Mesendoderm (in vitro differentiated cells): ENCODE data around the gene MBOAT7.

Experiments
- DNase-seq: peaks from one replicate; pipeline ENCODE4 v3.0.0; 2013
- H2AK5ac ChIP-seq: 2 replicates; pipeline ENCODE4 v1.6.1; 2013; ENCODE audit warnings: low read length, inconsistent platforms
- H2BK120ac ChIP-seq: 2 replicates; pipeline ENCODE4 v1.6.1; 2013; ENCODE audit warnings: low read depth, mild to moderate bottlenecking, low read length, moderate library complexity, mixed read lengths
- H2BK15ac ChIP-seq: replicated peaks from 2 replicates; pipeline ENCODE4 v1.6.1; 2013; ENCODE audit warnings: low read depth, mild to moderate bottlenecking, moderate library complexity
- H2BK5ac ChIP-seq: 2 replicates; pipeline ENCODE4 v1.6.1; 2013; ENCODE audit warnings: low read length, inconsistent platforms
- H3K18ac ChIP-seq: 2 replicates; pipeline ENCODE4 v1.6.1; 2013; ENCODE audit warnings: mild to moderate bottlenecking, low read length, mixed read lengths
- H3K23ac ChIP-seq: one replicate; pipeline ENCODE4 v1.6.1; 2013; ENCODE audit warnings: low read length
- H3K27ac ChIP-seq: 2 replicates; pipeline ENCODE4 v1.5.1; 2013; ENCODE audit warnings: low read depth, mild to moderate bottlenecking, inconsistent platforms, low read length, moderate library complexity
- H3K27me3 ChIP-seq: 2 replicates; pipeline ENCODE4 v1.6.1; 2013; ENCODE audit warnings: low read length, control low read depth, mild to moderate bottlenecking, inconsistent platforms; ENCODE audit not compliant: insufficient read depth, poor library complexity
- H3K36me3 ChIP-seq: 2 replicates; pipeline ENCODE4 v1.6.1; 2013; ENCODE audit warnings: low read length, inconsistent platforms; ENCODE audit not compliant: control insufficient read depth, insufficient read depth
- H3K4ac ChIP-seq: one replicate; pipeline ENCODE4 v1.6.1; 2013; ENCODE audit warnings: low read depth, mild to moderate bottlenecking, low read length, moderate library complexity
- H3K4me1 ChIP-seq: 2 replicates; pipeline ENCODE4 v1.6.1; 2013; ENCODE audit warnings: low read depth, low read length, inconsistent platforms; ENCODE audit not compliant: control insufficient read depth
- H3K4me2 ChIP-seq: 2 replicates; pipeline ENCODE4 v1.6.1; 2013; ENCODE audit warnings: low read length
- H3K4me3 ChIP-seq: 2 replicates; pipeline ENCODE4 v1.5.1; 2013; ENCODE audit warnings: mild to moderate bottlenecking, low read length
- H3K56ac ChIP-seq: one replicate; pipeline ENCODE4 v1.6.1; 2013; ENCODE audit warnings: low read length
- H3K79me1 ChIP-seq: 2 replicates; pipeline ENCODE4 v1.6.1; 2013; ENCODE audit warnings: low read length, inconsistent platforms
- H3K79me2 ChIP-seq: 2 replicates; pipeline ENCODE4 v1.6.1; 2013; ENCODE audit warnings: mild to moderate bottlenecking, low read length; ENCODE audit not compliant: control insufficient read depth, insufficient read depth
- H3K9ac ChIP-seq: 2 replicates; pipeline ENCODE4 v1.6.1; 2013; ENCODE audit warnings: low read length, inconsistent platforms
- H4K5ac ChIP-seq: one replicate; pipeline ENCODE4 v1.6.1; 2013; ENCODE audit warnings: low read length
- H4K8ac ChIP-seq: one replicate; pipeline ENCODE4 v1.6.1; 2013; ENCODE audit warnings: low read depth, mild to moderate bottlenecking, control low read depth, low read length, moderate library complexity
- WGBS: extraction: QIAGEN DNeasy Blood & Tissue Kit; methylation state at CpG from one replicate; pipeline ENCODE4 v1.1.7; 2013; ENCODE audit warnings: low lambda C conversion rate, missing lambda C conversion rate; ENCODE audit not compliant: insufficient coverage; ENCODE audit errors: extremely low coverage; 5-methylcytosine and 5-hydroxymethylcytosine counted together

Gene MBOAT7

GRCh38 chr19:54129617-54129996 is 59.8 kb downstream of the MBOAT7 start:
- Histone ChIP-seq H3K4ac (no peak overlapping the region), H3K4me3 (no peak overlapping the region), H2BK120ac (no peak overlapping the region), H3K4me2 (no peak overlapping the region), H3K9ac (no peak overlapping the region), H3K36me3 (peaks cover 12% of the 10 kb centered on the region), H3K4me1 (no peaks in the 10 kb centered on the region), H3K79me2 (no peaks in the 10 kb centered on the region), H3K56ac (no peak overlapping the region), H2BK15ac (no peak overlapping the region), H2BK5ac (no peak overlapping the region), H3K27ac (no peak overlapping the region), H4K8ac (no peak overlapping the region), H3K23ac (no peak overlapping the region), H3K18ac (no peak overlapping the region), H3K79me1 (no peaks in the 10 kb centered on the region), H2AK5ac (no peak overlapping the region), H4K5ac (no peak overlapping the region), H3K27me3 (no peaks in the 10 kb centered on the region)
- no CpG with 5 or more reads among the region's 20 CpGs for WGBS
- no peak for DNase-seq

DNA sequence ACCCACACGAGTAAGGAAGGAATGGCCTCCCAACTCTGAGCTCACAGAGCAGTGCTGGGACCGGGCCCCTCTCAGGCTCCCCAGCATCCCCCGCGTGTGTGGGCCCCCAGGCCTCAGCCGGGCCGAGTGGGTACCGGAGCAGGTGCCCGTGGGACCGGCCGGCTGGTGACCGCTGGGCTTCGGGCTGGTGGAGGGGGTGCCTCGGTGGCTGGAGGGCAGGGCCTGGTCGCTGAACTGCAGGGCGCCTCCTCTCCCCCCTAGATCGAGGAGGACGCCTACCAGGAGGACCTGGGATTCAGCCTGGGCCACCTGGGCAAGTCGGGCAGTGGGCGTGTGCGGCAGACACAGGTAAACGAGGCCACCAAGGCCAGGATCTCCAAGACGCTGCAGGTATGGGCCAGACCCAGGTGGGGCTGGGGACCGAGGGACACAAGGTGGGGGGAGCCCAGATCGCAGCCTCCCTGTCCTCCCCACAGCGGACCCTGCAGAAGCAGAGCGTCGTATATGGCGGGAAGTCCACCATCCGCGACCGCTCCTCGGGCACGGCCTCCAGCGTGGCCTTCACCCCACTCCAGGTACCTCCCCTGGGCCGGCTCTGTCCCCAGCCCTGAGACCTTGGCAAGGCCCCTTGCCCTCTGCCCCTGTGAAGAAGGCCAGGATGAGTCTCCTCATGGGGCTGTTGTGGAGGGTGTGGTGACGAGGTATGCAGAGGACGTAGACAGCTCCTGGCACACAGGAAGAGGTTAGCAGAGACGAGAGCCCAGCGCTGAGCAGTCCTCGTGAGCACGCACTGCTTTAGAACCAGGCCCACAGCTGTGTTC is 60.4 kb downstream of the MBOAT7 start:
- H3K27ac ChIP-seq = no peak overlapping the region
- no peak overlapping the region for H2BK120ac ChIP-seq
- no peak overlapping the region for H3K23ac ChIP-seq
- no peak overlapping the region for H2AK5ac ChIP-seq
- H3K4me2 ChIP-seq = no peak overlapping the region
- H3K4me3 ChIP-seq = no peak overlapping the region
- H2BK5ac ChIP-seq = no peak overlapping the region
- no peak for DNase-seq
- H3K56ac ChIP-seq = no peak overlapping the region
- H2BK15ac ChIP-seq = no peak overlapping the region
- no peak overlapping the region for H4K8ac ChIP-seq
- peaks cover 12% of the 10 kb centered on the region for H3K36me3 ChIP-seq
- no CpG with 5 or more reads among the region's 41 CpGs for WGBS
- no peaks in the 10 kb centered on the region for H3K79me1 ChIP-seq
- no peak overlapping the region for H3K9ac ChIP-seq
- H3K18ac ChIP-seq = no peak overlapping the region
- H3K4me1 ChIP-seq = no peaks in the 10 kb centered on the region
- H4K5ac ChIP-seq = no peak overlapping the region
- H3K4ac ChIP-seq = no peak overlapping the region
- H3K79me2 ChIP-seq = no peaks in the 10 kb centered on the region
- no peaks in the 10 kb centered on the region for H3K27me3 ChIP-seq

- H3K79me1 ChIP-seq = no peaks in the 10 kb centered on the region
- H3K79me2 ChIP-seq = no peaks in the 10 kb centered on the region
- H2BK15ac ChIP-seq = no peak overlapping the region
- peaks cover 12% of the 10 kb centered on the region for H3K36me3 ChIP-seq
- H3K4me2 ChIP-seq = no peak overlapping the region
- no peak overlapping the region for H3K56ac ChIP-seq
- WGBS = no CpG with 5 or more reads among the region's 20 CpGs
- no peak overlapping the region for H2AK5ac ChIP-seq
- H3K18ac ChIP-seq = no peak overlapping the region
- H3K27ac ChIP-seq = no peak overlapping the region
- H3K4ac ChIP-seq = no peak overlapping the region
- no peak overlapping the region for H3K9ac ChIP-seq
- no peak for DNase-seq
- no peak overlapping the region for H2BK120ac ChIP-seq
- no peak overlapping the region for H3K23ac ChIP-seq
- no peak overlapping the region for H2BK5ac ChIP-seq
- H3K4me1 ChIP-seq = no peaks in the 10 kb centered on the region
- no peak overlapping the region for H4K5ac ChIP-seq
- no peaks in the 10 kb centered on the region for H3K27me3 ChIP-seq
- H3K4me3 ChIP-seq = no peak overlapping the region
- no peak overlapping the region for H4K8ac ChIP-seq
These were observed 61.0 kb downstream of the MBOAT7 start for GRCh38 chr19:54128441-54128725.

DNA sequence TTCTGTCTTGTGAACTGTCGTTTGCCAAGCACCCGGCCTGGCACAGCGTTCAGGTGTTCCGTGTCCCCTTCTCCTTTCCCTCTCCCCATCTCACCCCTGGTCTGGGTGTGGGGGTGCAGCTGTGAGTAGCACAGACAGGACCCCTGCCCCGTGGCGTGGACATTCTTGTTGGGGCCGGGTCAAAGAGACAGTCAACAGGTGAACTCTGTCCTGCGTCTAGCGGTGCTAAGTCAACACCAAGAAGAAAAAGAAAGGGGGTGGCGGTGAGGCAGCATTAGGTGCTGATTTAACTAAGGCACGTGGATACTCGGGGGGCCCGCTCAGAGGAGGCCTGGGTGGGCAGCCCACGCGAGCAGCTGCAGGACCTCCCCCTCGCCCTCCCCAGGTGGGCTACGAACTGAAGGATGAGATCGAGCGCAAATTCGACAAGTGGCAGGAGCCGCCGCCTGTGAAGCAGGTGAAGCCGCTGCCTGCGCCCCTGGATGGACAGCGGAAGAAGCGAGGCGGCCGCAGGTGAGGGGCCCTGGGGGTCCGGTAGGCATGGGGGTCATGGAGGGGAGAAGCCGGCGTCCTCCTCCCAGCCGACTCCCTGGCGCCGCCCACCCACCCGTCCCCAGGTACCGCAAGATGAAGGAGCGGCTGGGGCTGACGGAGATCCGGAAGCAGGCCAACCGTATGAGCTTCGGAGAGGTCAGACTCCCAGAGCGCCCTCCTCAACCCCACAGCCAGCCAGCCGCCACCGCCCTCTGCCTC is 61.5 kb downstream of the MBOAT7 start:
- H2BK15ac ChIP-seq = no peak overlapping the region
- no peak overlapping the region for H2BK120ac ChIP-seq
- no peak overlapping the region for H3K27ac ChIP-seq
- no CpG with 5 or more reads among the region's 44 CpGs for WGBS
- no peak overlapping the region for H4K8ac ChIP-seq
- no peaks in the 10 kb centered on the region for H3K4me1 ChIP-seq
- no peaks in the 10 kb centered on the region for H3K79me1 ChIP-seq
- no peak overlapping the region for H4K5ac ChIP-seq
- no peak overlapping the region for H3K9ac ChIP-seq
- H3K4ac ChIP-seq = no peak overlapping the region
- no peaks in the 10 kb centered on the region for H3K79me2 ChIP-seq
- no peak overlapping the region for H3K18ac ChIP-seq
- H2AK5ac ChIP-seq = no peak overlapping the region
- no peak overlapping the region for H2BK5ac ChIP-seq
- H3K4me2 ChIP-seq = no peak overlapping the region
- H3K4me3 ChIP-seq = no peak overlapping the region
- no peaks in the 10 kb centered on the region for H3K27me3 ChIP-seq
- no peak overlapping the region for H3K23ac ChIP-seq
- DNase-seq = no peak
- H3K56ac ChIP-seq = no peak overlapping the region
- peaks cover 12% of the 10 kb centered on the region for H3K36me3 ChIP-seq

DNA sequence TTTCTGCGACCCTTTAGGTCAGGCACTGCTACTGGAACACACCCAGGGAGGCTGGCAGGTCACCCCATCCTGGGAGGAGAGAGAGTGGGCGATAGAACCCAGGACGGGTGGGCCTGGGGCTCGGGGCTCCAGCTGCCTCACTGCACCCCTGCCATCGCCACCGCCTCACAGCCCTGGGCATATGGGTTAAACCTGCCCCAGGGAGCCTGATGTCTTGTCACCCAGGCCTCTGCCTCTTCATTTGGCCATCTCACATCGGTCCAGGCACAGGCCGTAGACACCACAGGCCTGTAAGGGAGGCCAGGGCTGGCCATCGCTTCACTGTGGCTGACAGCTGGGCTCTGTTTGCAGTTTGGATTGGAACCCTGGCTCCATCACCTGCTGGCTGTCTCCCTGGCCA is 63.7 kb downstream of the MBOAT7 start:
- no peak for DNase-seq
- Histone ChIP-seq H3K56ac (no peak overlapping the region), H3K36me3 (peaks cover 16% of the 10 kb centered on the region), H3K23ac (no peak overlapping the region), H3K4ac (no peak overlapping the region), H3K4me2 (no peak overlapping the region), H2AK5ac (no peak overlapping the region), H3K79me1 (no peaks in the 10 kb centered on the region), H3K9ac (no peak overlapping the region), H2BK15ac (no peak overlapping the region), H3K4me3 (no peak overlapping the region), H3K27me3 (no peaks in the 10 kb centered on the region), H4K8ac (no peak overlapping the region), H4K5ac (no peak overlapping the region), H2BK5ac (no peak overlapping the region), H3K4me1 (no peaks in the 10 kb centered on the region), H3K79me2 (no peaks in the 10 kb centered on the region), H2BK120ac (no peak overlapping the region), H3K18ac (no peak overlapping the region), H3K27ac (no peak overlapping the region)
- WGBS = no CpG with 5 or more reads among the region's 9 CpGs
